ENCODE data around the gene PTH2R. TPM values are rescaled to one million over a fixed set of nuclear protein-coding genes. Genes with fewer than 3 reads are reported as not detected.

The PTH2R gene
- total RNA-seq, 1 experiment from 2014 or later, result 0.48 TPM

DNA sequence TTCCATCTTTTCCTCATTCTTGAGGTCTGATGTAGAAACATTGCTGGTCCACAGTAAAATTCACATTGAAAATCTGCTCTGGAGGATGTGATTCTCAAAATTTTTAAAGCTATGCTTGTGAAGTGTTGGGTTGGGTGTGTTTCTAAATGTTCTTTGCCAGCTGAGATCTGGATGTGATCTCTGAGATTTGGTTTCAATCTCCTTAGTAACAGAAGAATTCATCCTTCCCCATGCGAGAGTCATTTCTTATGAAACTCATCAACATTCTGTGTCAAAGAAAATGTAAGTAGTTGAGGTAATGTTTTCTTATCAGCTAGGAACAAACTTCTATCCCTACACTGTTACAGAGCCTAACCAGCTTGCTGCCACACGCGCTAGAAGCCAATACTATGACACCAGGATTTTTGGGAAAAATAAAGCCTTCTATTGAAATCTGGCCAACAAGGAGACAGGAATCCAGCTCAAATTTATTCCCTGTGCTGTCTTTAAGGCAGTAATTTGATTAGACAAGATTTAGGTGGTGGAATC, 134.9 kb downstream of the PTH2R start (continued):
- TF ChIP-seq, protein P1, sequence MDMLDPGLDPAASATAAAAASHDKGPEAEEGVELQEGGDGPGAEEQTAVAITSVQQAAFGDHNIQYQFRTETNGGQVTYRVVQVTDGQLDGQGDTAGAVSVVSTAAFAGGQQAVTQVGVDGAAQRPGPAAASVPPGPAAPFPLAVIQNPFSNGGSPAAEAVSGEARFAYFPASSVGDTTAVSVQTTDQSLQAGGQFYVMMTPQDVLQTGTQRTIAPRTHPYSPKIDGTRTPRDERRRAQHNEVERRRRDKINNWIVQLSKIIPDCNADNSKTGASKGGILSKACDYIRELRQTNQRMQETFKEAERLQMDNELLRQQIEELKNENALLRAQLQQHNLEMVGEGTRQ (CRISPR knock-in tag; IDR thresholded peaks at IDR 0.05), result no peak
- TF ChIP-seq NFYB (CRISPR knock-in tag; conservative IDR thresholded peaks at IDR 0.05; ENCODE audit: low read depth), result no peak
- TF ChIP-seq ETV6 (CRISPR knock-in tag; IDR thresholded peaks at IDR 0.05), result no peak
- TF ChIP-seq NR2C2 (CRISPR knock-in tag; IDR thresholded peaks at IDR 0.05), result no peak
- TF ChIP-seq, protein P2, sequence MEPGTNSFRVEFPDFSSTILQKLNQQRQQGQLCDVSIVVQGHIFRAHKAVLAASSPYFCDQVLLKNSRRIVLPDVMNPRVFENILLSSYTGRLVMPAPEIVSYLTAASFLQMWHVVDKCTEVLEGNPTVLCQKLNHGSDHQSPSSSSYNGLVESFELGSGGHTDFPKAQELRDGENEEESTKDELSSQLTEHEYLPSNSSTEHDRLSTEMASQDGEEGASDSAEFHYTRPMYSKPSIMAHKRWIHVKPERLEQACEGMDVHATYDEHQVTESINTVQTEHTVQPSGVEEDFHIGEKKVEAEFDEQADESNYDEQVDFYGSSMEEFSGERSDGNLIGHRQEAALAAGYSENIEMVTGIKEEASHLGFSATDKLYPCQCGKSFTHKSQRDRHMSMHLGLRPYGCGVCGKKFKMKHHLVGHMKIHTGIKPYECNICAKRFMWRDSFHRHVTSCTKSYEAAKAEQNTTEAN (CRISPR knock-in tag; IDR thresholded peaks at IDR 0.05), result no peak
- TF ChIP-seq, protein P3, sequence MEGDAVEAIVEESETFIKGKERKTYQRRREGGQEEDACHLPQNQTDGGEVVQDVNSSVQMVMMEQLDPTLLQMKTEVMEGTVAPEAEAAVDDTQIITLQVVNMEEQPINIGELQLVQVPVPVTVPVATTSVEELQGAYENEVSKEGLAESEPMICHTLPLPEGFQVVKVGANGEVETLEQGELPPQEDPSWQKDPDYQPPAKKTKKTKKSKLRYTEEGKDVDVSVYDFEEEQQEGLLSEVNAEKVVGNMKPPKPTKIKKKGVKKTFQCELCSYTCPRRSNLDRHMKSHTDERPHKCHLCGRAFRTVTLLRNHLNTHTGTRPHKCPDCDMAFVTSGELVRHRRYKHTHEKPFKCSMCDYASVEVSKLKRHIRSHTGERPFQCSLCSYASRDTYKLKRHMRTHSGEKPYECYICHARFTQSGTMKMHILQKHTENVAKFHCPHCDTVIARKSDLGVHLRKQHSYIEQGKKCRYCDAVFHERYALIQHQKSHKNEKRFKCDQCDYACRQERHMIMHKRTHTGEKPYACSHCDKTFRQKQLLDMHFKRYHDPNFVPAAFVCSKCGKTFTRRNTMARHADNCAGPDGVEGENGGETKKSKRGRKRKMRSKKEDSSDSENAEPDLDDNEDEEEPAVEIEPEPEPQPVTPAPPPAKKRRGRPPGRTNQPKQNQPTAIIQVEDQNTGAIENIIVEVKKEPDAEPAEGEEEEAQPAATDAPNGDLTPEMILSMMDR (IDR thresholded peaks at IDR 0.05), result no peak
- TF ChIP-seq, protein P4, sequence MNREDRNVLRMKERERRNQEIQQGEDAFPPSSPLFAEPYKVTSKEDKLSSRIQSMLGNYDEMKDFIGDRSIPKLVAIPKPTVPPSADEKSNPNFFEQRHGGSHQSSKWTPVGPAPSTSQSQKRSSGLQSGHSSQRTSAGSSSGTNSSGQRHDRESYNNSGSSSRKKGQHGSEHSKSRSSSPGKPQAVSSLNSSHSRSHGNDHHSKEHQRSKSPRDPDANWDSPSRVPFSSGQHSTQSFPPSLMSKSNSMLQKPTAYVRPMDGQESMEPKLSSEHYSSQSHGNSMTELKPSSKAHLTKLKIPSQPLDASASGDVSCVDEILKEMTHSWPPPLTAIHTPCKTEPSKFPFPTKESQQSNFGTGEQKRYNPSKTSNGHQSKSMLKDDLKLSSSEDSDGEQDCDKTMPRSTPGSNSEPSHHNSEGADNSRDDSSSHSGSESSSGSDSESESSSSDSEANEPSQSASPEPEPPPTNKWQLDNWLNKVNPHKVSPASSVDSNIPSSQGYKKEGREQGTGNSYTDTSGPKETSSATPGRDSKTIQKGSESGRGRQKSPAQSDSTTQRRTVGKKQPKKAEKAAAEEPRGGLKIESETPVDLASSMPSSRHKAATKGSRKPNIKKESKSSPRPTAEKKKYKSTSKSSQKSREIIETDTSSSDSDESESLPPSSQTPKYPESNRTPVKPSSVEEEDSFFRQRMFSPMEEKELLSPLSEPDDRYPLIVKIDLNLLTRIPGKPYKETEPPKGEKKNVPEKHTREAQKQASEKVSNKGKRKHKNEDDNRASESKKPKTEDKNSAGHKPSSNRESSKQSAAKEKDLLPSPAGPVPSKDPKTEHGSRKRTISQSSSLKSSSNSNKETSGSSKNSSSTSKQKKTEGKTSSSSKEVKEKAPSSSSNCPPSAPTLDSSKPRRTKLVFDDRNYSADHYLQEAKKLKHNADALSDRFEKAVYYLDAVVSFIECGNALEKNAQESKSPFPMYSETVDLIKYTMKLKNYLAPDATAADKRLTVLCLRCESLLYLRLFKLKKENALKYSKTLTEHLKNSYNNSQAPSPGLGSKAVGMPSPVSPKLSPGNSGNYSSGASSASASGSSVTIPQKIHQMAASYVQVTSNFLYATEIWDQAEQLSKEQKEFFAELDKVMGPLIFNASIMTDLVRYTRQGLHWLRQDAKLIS (CRISPR knock-in tag; IDR thresholded peaks at IDR 0.05; ENCODE audit: borderline replicate concordance), result no peak
- TF ChIP-seq, protein P5, sequence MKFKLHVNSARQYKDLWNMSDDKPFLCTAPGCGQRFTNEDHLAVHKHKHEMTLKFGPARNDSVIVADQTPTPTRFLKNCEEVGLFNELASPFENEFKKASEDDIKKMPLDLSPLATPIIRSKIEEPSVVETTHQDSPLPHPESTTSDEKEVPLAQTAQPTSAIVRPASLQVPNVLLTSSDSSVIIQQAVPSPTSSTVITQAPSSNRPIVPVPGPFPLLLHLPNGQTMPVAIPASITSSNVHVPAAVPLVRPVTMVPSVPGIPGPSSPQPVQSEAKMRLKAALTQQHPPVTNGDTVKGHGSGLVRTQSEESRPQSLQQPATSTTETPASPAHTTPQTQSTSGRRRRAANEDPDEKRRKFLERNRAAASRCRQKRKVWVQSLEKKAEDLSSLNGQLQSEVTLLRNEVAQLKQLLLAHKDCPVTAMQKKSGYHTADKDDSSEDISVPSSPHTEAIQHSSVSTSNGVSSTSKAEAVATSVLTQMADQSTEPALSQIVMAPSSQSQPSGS (CRISPR knock-in tag; IDR thresholded peaks at IDR 0.05; ENCODE audit: borderline replicate concordance, low read depth), result no peak
- TF ChIP-seq PRRX2 (CRISPR knock-in tag; IDR thresholded peaks at IDR 0.05), result no peak
- no peak for TF ChIP-seq ZNF396 (CRISPR knock-in tag; IDR thresholded peaks at IDR 0.05; ENCODE audit: borderline replicate concordance)
- no peak for TF ChIP-seq RELA (CRISPR knock-in tag; IDR thresholded peaks at IDR 0.05; ENCODE audit: borderline replicate concordance)

DNA sequence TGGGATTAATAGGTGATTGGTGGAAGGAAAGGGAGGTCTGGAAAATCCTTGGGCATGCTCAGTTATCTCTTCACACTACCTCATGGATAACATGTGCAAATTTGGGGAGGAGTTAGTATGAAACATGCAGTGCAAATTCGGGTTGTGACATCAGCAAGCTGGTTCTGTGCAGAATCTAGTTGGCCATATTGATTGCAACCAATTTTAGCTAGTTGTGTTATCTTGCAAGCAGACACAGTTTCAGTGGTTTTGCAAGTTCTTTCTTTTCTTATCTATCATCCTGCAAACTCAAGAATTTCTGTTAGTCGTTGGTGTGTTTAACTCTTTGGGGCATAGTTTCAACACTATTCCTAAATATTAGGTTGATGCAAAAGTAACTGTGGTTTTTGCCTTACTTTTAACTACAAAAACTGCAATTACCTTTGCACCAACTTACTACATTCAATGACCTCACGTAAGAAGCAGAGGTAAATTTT, 135.4 kb downstream of the PTH2R start:
- H3K4me1 Mint-ChIP-seq, result peaks cover 4% of the 10 kb centered on the region
- H3K9me3 Mint-ChIP-seq, result peaks cover 12% of the 10 kb centered on the region
- DNase-seq (ENCODE audit: low spot score) (no peak), ATAC-seq (no peak)
- no peaks in the 10 kb centered on the region for H3K27me3 Mint-ChIP-seq (ENCODE audit: low read depth)
- peaks cover 4% of the 10 kb centered on the region; the same call in 1 of the 2 replicates for H3K36me3 Mint-ChIP-seq
- ChIA-PET CTCF (no interaction called here), POLR2A (no interaction called here)
- no peak overlapping the region for H3K27ac Mint-ChIP-seq
- no peak overlapping the region for H3K4me3 Mint-ChIP-seq
- TF ChIP-seq, protein P6, sequence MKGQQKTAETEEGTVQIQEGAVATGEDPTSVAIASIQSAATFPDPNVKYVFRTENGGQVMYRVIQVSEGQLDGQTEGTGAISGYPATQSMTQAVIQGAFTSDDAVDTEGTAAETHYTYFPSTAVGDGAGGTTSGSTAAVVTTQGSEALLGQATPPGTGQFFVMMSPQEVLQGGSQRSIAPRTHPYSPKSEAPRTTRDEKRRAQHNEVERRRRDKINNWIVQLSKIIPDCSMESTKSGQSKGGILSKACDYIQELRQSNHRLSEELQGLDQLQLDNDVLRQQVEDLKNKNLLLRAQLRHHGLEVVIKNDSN (CRISPR knock-in tag; IDR thresholded peaks at IDR 0.05), result no peak
- TF ChIP-seq, protein P7, sequence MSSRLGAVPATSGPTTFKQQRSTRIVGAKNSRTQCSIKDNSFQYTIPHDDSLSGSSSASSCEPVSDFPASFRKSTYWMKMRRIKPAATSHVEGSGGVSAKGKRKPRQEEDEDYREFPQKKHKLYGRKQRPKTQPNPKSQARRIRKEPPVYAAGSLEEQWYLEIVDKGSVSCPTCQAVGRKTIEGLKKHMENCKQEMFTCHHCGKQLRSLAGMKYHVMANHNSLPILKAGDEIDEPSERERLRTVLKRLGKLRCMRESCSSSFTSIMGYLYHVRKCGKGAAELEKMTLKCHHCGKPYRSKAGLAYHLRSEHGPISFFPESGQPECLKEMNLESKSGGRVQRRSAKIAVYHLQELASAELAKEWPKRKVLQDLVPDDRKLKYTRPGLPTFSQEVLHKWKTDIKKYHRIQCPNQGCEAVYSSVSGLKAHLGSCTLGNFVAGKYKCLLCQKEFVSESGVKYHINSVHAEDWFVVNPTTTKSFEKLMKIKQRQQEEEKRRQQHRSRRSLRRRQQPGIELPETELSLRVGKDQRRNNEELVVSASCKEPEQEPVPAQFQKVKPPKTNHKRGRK (CRISPR knock-in tag; IDR thresholded peaks at IDR 0.05; ENCODE audit: borderline replicate concordance), result no peak
- TF ChIP-seq, protein P8, sequence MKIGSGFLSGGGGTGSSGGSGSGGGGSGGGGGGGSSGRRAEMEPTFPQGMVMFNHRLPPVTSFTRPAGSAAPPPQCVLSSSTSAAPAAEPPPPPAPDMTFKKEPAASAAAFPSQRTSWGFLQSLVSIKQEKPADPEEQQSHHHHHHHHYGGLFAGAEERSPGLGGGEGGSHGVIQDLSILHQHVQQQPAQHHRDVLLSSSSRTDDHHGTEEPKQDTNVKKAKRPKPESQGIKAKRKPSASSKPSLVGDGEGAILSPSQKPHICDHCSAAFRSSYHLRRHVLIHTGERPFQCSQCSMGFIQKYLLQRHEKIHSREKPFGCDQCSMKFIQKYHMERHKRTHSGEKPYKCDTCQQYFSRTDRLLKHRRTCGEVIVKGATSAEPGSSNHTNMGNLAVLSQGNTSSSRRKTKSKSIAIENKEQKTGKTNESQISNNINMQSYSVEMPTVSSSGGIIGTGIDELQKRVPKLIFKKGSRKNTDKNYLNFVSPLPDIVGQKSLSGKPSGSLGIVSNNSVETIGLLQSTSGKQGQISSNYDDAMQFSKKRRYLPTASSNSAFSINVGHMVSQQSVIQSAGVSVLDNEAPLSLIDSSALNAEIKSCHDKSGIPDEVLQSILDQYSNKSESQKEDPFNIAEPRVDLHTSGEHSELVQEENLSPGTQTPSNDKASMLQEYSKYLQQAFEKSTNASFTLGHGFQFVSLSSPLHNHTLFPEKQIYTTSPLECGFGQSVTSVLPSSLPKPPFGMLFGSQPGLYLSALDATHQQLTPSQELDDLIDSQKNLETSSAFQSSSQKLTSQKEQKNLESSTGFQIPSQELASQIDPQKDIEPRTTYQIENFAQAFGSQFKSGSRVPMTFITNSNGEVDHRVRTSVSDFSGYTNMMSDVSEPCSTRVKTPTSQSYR (CRISPR knock-in tag; IDR thresholded peaks at IDR 0.05), result no peak
- TF ChIP-seq NR1H2 (CRISPR knock-in tag; IDR thresholded peaks at IDR 0.05) (no peak), SP1 (CRISPR knock-in tag; conservative IDR thresholded peaks at IDR 0.05) (no peak), FOXP1 (CRISPR knock-in tag; IDR thresholded peaks at IDR 0.05; ENCODE audit: borderline replicate concordance) (no peak), TEAD4 (CRISPR knock-in tag; IDR thresholded peaks at IDR 0.05) (no peak), JUN (CRISPR knock-in tag; IDR thresholded peaks at IDR 0.05) (no peak), GABPB1 (CRISPR knock-in tag; IDR thresholded peaks at IDR 0.05) (no peak), JAZF1 (CRISPR knock-in tag; IDR thresholded peaks at IDR 0.05) (no peak), RELA (CRISPR knock-in tag; IDR thresholded peaks at IDR 0.05; ENCODE audit: borderline replicate concordance) (no peak)
